Upper lobe of left lung (tissue), 6 donors: Measurements from ENCODE around the gene AGTPBP1. TPM values are rescaled to one million over a fixed set of nuclear protein-coding genes. Genes with fewer than 3 reads are reported as not detected.

Experiments
- ATAC-seq, 2 donors: fragments of 200-7000 bp; cut with Tn5 transposase; one replicate each; pipeline ENCODE4 v1.9.1; 2022; ENCODE audit warnings: mild to moderate bottlenecking in 2 of 2, moderate library complexity in 2 of 2; ENCODE audit not compliant: low FRiP score in 2 of 2
- DNase-seq, 2 donors: peaks; one replicate each; pipeline ENCODE4 v3.0.0-alpha.2; 2019 to 2020
- H3K27ac ChIP-seq, 4 donors: fragments of 200-600 bp; sonication (generic); one replicate each; pipeline ENCODE4 v1.5.1; 2016 to 2019
- H3K27me3 ChIP-seq, 4 donors: fragments of 200-600 bp; sonication (generic); one replicate each; pipeline ENCODE4 v1.5.1; 2017 to 2019
- H3K36me3 ChIP-seq, 4 donors: fragments of 200-600 bp; sonication (generic); one replicate each; pipeline ENCODE4 v1.5.1; 2016 to 2019
- H3K4me1 ChIP-seq, 4 donors: fragments of 200-600 bp; sonication (generic); one replicate each; pipeline ENCODE4 v1.5.1; 2018 to 2019
- H3K4me3 ChIP-seq, 4 donors: fragments of 200-600 bp; sonication (generic); one replicate each; pipeline ENCODE4 v1.5.1; 2017 to 2019; ENCODE audit warnings: mild to moderate bottlenecking in 2 of 4, moderate library complexity in 1 of 4
- H3K9me3 ChIP-seq, 4 donors: fragments of 200-600 bp; sonication (generic); one replicate each; pipeline ENCODE4 v1.5.1; 2018 to 2019
- EP300 ChIP-seq, 4 donors: sonication (generic); formaldehyde crosslinking; IDR thresholded peaks; one replicate each; pipeline ENCODE4 v1.5.1; 2017; ENCODE audit warnings: antibody characterized with exemption in 4 of 4, control low read depth in 2 of 4
- POLR2A ChIP-seq, 4 donors: fragments of 450-650 bp; IDR thresholded peaks; one replicate each; pipeline ENCODE4 v1.5.1; 2016 to 2017; ENCODE audit warnings: antibody characterized with exemption in 4 of 4, mild to moderate bottlenecking in 2 of 4
- POLR2AphosphoS5 ChIP-seq, 2 donors: sonication (generic); formaldehyde crosslinking; IDR thresholded peaks; one replicate each; pipeline ENCODE4 v1.5.1; 2017; ENCODE audit warnings: antibody characterized with exemption in 2 of 2
- WGBS, 2 donors: methylation state at CpG; one replicate each; pipeline ENCODE4 v1.1.5; 2017 to 2018; 5-methylcytosine and 5-hydroxymethylcytosine counted together
- total RNA-seq, 6 donors: library from RNA; depleted of rRNA in 4 of 6; stranded (reverse); fragments of >200 nt in 4 of 6; gene quantifications; one replicate each; pipeline versions ENCODE4 v1.1.0 to v1.2.1, GENCODE V29; 2016 to 2021
- TF ChIP-seq, protein P1 (sequence below), 6 experiments: fragments of 450-650 bp in 4 of 6; fragments of 200-600 bp in 2 of 6; sonication (generic) in 2 of 6; IDR thresholded peaks; one replicate each; pipeline ENCODE4 v1.5.1; 2016 to 2019; ENCODE audit warnings: antibody characterized with exemption in 6 of 6
- donor health status: DM: no; HTN: no; CAD: no; lungs with moderate emphysema.
- donor health status: DM: no; HTN: yes; CAD: no; lungs with severe emphysema.

The AGTPBP1 gene
- total RNA-seq, 6 donors from 2014 or later: 27.3 to 65.2 (median 40.4) TPM

GRCh38 chr9:85559526-85559925, 182.2 kb downstream of the AGTPBP1 start:
- ATAC-seq: no peak
- peaks cover 0 to 3% (median 0%) of the 10 kb centered on the region in 4 donors for H3K36me3 ChIP-seq
- no peak for DNase-seq
- no peak overlapping the region for H3K27ac ChIP-seq
- H3K4me3 ChIP-seq: no peak overlapping the region
- H3K9me3 ChIP-seq: no peaks in the 10 kb centered on the region
- no peaks in the 10 kb centered on the region for H3K4me1 ChIP-seq
- no peaks in the 10 kb centered on the region for H3K27me3 ChIP-seq
- TF ChIP-seq POLR2A (IDR thresholded peaks at IDR 0.05): no peak
- TF ChIP-seq, protein P1, sequence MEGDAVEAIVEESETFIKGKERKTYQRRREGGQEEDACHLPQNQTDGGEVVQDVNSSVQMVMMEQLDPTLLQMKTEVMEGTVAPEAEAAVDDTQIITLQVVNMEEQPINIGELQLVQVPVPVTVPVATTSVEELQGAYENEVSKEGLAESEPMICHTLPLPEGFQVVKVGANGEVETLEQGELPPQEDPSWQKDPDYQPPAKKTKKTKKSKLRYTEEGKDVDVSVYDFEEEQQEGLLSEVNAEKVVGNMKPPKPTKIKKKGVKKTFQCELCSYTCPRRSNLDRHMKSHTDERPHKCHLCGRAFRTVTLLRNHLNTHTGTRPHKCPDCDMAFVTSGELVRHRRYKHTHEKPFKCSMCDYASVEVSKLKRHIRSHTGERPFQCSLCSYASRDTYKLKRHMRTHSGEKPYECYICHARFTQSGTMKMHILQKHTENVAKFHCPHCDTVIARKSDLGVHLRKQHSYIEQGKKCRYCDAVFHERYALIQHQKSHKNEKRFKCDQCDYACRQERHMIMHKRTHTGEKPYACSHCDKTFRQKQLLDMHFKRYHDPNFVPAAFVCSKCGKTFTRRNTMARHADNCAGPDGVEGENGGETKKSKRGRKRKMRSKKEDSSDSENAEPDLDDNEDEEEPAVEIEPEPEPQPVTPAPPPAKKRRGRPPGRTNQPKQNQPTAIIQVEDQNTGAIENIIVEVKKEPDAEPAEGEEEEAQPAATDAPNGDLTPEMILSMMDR (IDR thresholded peaks at IDR 0.05): no peak
- no peak for TF ChIP-seq EP300 (IDR thresholded peaks at IDR 0.05)
- no peak for TF ChIP-seq POLR2AphosphoS5 (IDR thresholded peaks at IDR 0.05)
- WGBS, 2 donors: 82 to 96% methylated on average over 3 of the region's 3 CpGs

GRCh38 chr9:85554349-85554748, 187.4 kb downstream of the AGTPBP1 start:
- TF ChIP-seq, protein P1 (IDR thresholded peaks at IDR 0.05): no peak
- no peak for TF ChIP-seq EP300 (IDR thresholded peaks at IDR 0.05)
- TF ChIP-seq POLR2A (IDR thresholded peaks at IDR 0.05): no peak
- TF ChIP-seq POLR2AphosphoS5 (IDR thresholded peaks at IDR 0.05): no peak

DNA sequence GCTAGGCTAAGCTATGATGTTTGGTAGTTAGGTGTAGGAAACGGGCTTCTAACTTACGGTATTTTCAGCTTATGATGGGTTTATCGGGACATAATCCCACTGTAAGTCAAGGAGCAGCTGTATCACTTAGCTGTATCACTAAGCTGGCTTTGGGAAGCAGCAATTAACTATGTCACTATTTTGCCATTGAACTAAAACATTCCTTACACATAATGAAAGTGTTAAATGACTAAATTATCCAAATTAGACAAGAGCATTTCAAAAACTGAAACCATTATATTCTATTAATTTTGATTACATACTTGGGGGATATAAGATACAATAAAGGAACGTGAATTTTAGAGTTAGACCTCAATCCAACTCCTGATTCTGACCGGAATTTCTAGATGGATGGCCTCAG, 188.3 kb downstream of the AGTPBP1 start:
- H3K27me3 ChIP-seq: no peaks in the 10 kb centered on the region
- DNase-seq (no peak), ATAC-seq (no peak)
- no peaks in the 10 kb centered on the region for H3K4me1 ChIP-seq
- 95 to 98% methylated on average over 5 of the region's 5 CpGs for WGBS, 2 donors
- H3K36me3 ChIP-seq: no peaks in the 10 kb centered on the region
- no peak overlapping the region for H3K27ac ChIP-seq
- no peak overlapping the region for H3K4me3 ChIP-seq
- H3K9me3 ChIP-seq: no peaks in the 10 kb centered on the region
- no peak for TF ChIP-seq POLR2AphosphoS5 (IDR thresholded peaks at IDR 0.05)

More at GRCh38 chr9:85554349-85554748, 187.4 kb downstream of the AGTPBP1 start:
- Histone ChIP-seq H3K27me3 (no peaks in the 10 kb centered on the region), H3K4me1 (no peaks in the 10 kb centered on the region), H3K4me3 (no peak overlapping the region), H3K27ac (no peak overlapping the region), H3K36me3 (no peaks in the 10 kb centered on the region), H3K9me3 (no peaks in the 10 kb centered on the region)
- ATAC-seq (no peak), DNase-seq (no peak)
- 76 to 80% methylated on average over 1 of the region's 1 CpG for WGBS, 2 donors

GRCh38 chr9:85547599-85547998, 194.2 kb downstream of the AGTPBP1 start:
- DNase-seq (no peak), ATAC-seq (no peak)
- Histone ChIP-seq H3K4me3 (no peak overlapping the region), H3K36me3 (no peaks in the 10 kb centered on the region), H3K27me3 (no peaks in the 10 kb centered on the region), H3K4me1 (no peaks in the 10 kb centered on the region), H3K9me3 (no peaks in the 10 kb centered on the region), H3K27ac (no peak overlapping the region)
- WGBS, 2 donors: 92 to 97% methylated on average over 2 of the region's 2 CpGs
- TF ChIP-seq POLR2A (IDR thresholded peaks at IDR 0.05) (no peak), POLR2AphosphoS5 (IDR thresholded peaks at IDR 0.05) (no peak), EP300 (IDR thresholded peaks at IDR 0.05) (no peak)
- TF ChIP-seq, protein P1 (IDR thresholded peaks at IDR 0.05): no peak

- H3K27ac ChIP-seq: no peak overlapping the region
- 85 to 92% methylated on average over 1 of the region's 1 CpG for WGBS, 2 donors
- no peaks in the 10 kb centered on the region for H3K36me3 ChIP-seq
- no peaks in the 10 kb centered on the region for H3K4me1 ChIP-seq
- H3K4me3 ChIP-seq: no peak overlapping the region
- ATAC-seq (no peak), DNase-seq (no peak)
- no peaks in the 10 kb centered on the region for H3K27me3 ChIP-seq
- TF ChIP-seq POLR2AphosphoS5 (IDR thresholded peaks at IDR 0.05) (no peak), POLR2A (IDR thresholded peaks at IDR 0.05) (no peak), EP300 (IDR thresholded peaks at IDR 0.05) (no peak)
- TF ChIP-seq, protein P1 (IDR thresholded peaks at IDR 0.05): no peak
- no peaks in the 10 kb centered on the region for H3K9me3 ChIP-seq
Measured at GRCh38 chr9:85543196-85543595, 198.6 kb downstream of the AGTPBP1 start.
